GM23338 (cell line): ENCODE results near the gene HOXC5. TPM values are rescaled to one million over a fixed set of nuclear protein-coding genes. Genes with fewer than 3 reads are reported as not detected.

Experiments used
- ATAC-seq: fragments of 200-7000 bp; cut with Tn5 transposase; 3 replicates; pipeline ENCODE4 v1.9.1; 2020
- DNase-seq: peaks from one replicate; pipeline ENCODE4 v3.0.0-alpha.2; 2015; ENCODE audit warnings: low spot score
- H2AFZ ChIP-seq: fragments of 200-600 bp; sonication (generic); 2 replicates; pipeline ENCODE4 v1.8.0; 2016; ENCODE audit warnings: antibody characterized with exemption, mild to moderate bottlenecking, moderate library complexity
- H3F3A ChIP-seq: fragments of 200-600 bp; sonication (generic); replicated peaks from 2 replicates; pipeline ENCODE4 v1.8.0; 2017; ENCODE audit warnings: antibody characterized with exemption, mixed run types, low read depth
- H3K27ac ChIP-seq: fragments of 200-600 bp; sonication (generic); 2 replicates; pipeline ENCODE4 v1.6.1; 2016; ENCODE audit warnings: low read depth
- H3K27me3 ChIP-seq: fragments of 200-600 bp; sonication (generic); 2 replicates; pipeline ENCODE4 v1.8.0; 2016; ENCODE audit warnings: mild to moderate bottlenecking, mixed run types, moderate library complexity; ENCODE audit not compliant: insufficient read depth
- H3K36me3 ChIP-seq: fragments of 200-600 bp; sonication (generic); 2 replicates; pipeline ENCODE4 v1.8.0; 2016; ENCODE audit warnings: mild to moderate bottlenecking; ENCODE audit not compliant: insufficient read depth
- H3K4me1 ChIP-seq: fragments of 200-600 bp; sonication (generic); 2 replicates; pipeline ENCODE4 v1.8.0; 2016; ENCODE audit warnings: mild to moderate bottlenecking, moderate library complexity; ENCODE audit not compliant: insufficient read depth
- H3K4me2 ChIP-seq: fragments of 200-600 bp; sonication (generic); 2 replicates; pipeline ENCODE4 v1.7.1; 2017; ENCODE audit warnings: mixed run types
- H3K4me3 ChIP-seq: fragments of 200-600 bp; sonication (generic); 2 replicates; pipeline ENCODE4 v1.6.1; 2016; ENCODE audit warnings: mixed run types
- H3K79me2 ChIP-seq: fragments of 200-600 bp; sonication (generic); replicated peaks from 2 replicates; pipeline ENCODE4 v1.8.0; 2017; ENCODE audit warnings: mild to moderate bottlenecking; ENCODE audit not compliant: insufficient read depth
- H3K9me2 ChIP-seq: fragments of 200-600 bp; sonication (generic); 2 replicates; pipeline ENCODE4 v1.8.0; 2017; ENCODE audit not compliant: insufficient read depth
- H4K20me1 ChIP-seq: fragments of 200-600 bp; sonication (generic); replicated peaks from 2 replicates; pipeline ENCODE4 v1.8.0; 2017; ENCODE audit warnings: mild to moderate bottlenecking; ENCODE audit not compliant: insufficient read depth
- H3K27ac Mint-ChIP-seq: 2 replicates; pipeline ENCODE4 v1.8.0; 2020; ENCODE audit warnings: inconsistent platforms, mild to moderate bottlenecking, moderate library complexity, mixed read lengths
- H3K27me3 Mint-ChIP-seq: 3 replicates; pipeline ENCODE4 v1.8.0; 2022; ENCODE audit warnings: low read depth, mild to moderate bottlenecking, moderate library complexity, mixed read lengths, inconsistent platforms; ENCODE audit not compliant: insufficient read depth, poor library complexity
- H3K36me3 Mint-ChIP-seq: 3 replicates; pipeline ENCODE4 v1.8.0; 2021; ENCODE audit warnings: low read depth, mild to moderate bottlenecking, inconsistent platforms, moderate library complexity, mixed read lengths
- H3K4me1 Mint-ChIP-seq: 3 replicates; pipeline ENCODE4 v1.8.0; 2020; ENCODE audit warnings: mild to moderate bottlenecking, inconsistent platforms, mixed read lengths
- H3K4me3 Mint-ChIP-seq: 3 replicates; pipeline ENCODE4 v1.8.0; 2021; ENCODE audit warnings: moderate library complexity, mild to moderate bottlenecking, inconsistent platforms, mixed read lengths
- H3K9me3 Mint-ChIP-seq: 3 replicates; pipeline ENCODE4 v1.8.0; 2020; ENCODE audit warnings: moderate library complexity, mild to moderate bottlenecking, inconsistent platforms, mixed read lengths
- EZH2 ChIP-seq: fragments of 200-600 bp; sonication (generic); IDR thresholded peaks from one replicate; pipeline ENCODE4 v1.8.0; 2017; ENCODE audit warnings: antibody characterized with exemption, mild to moderate bottlenecking, low read depth; ENCODE audit not compliant: unreplicated experiment
- EZH2phosphoT487 ChIP-seq: fragments of 200-600 bp; sonication (generic); IDR thresholded peaks from one replicate; pipeline ENCODE4 v1.8.1; 2018; ENCODE audit warnings: antibody characterized with exemption; ENCODE audit not compliant: unreplicated experiment
- JUNB ChIP-seq: IDR thresholded peaks from one replicate; pipeline ENCODE4 v1.6.1; 2016; ENCODE audit warnings: antibody characterized with exemption; ENCODE audit not compliant: unreplicated experiment
- NANOG ChIP-seq: IDR thresholded peaks from 2 replicates; pipeline ENCODE4 v1.6.1; 2016; ENCODE audit warnings: antibody characterized with exemption, borderline replicate concordance
- POLR2AphosphoS5 ChIP-seq: IDR thresholded peaks from 2 replicates; pipeline ENCODE4 v1.6.1; 2016; ENCODE audit warnings: antibody characterized with exemption, low read depth
- REST ChIP-seq: IDR thresholded peaks from one replicate; pipeline ENCODE4 v1.6.1; 2018; ENCODE audit warnings: antibody characterized with exemption; ENCODE audit not compliant: unreplicated experiment
- ZNF331 ChIP-seq: fragments of 250-450 bp; sonication (Bioruptor Pico); IDR thresholded peaks from 2 replicates; pipeline ENCODE4 v1.5.0; 2020; ENCODE audit warnings: low read depth, mild to moderate bottlenecking, moderate library complexity
- ZNF462 ChIP-seq: fragments of 250-450 bp; sonication (Bioruptor Pico); IDR thresholded peaks from 2 replicates; pipeline ENCODE4 v1.5.0; 2020; ENCODE audit warnings: mild to moderate bottlenecking, moderate library complexity
- polyA plus RNA-seq: library from polyadenylated mRNA; unstranded; fragments of >200 nt; fragmentation: Nextera tagmentation; extraction: Ambion mirVana; gene quantifications from 2 replicates; pipeline ENCODE4 v1.2.1, GENCODE V29; 2016
- total RNA-seq: library from RNA; depleted of rRNA; stranded (reverse); fragments of >200 nt; shearing (Covaris generic); gene quantifications from 2 replicates; pipeline ENCODE4 v1.2.3, GENCODE V29; 2014

The HOXC5 gene
- total and polyA plus RNA-seq, 2 experiments from 2014 or later: not detected

GRCh38 chr12:54047160-54047963 lies 14.5 kb downstream of the HOXC5 start:
- Histone ChIP-seq H3K9me2 (no peaks in the 10 kb centered on the region), H3K4me2 (peak overlapping the region; percentile 62), H3K27me3 (peaks cover 100% of the 10 kb centered on the region), H3K36me3 (peaks cover 3% of the 10 kb centered on the region; the same call in 1 of the 2 replicates), H3K27ac (no peak overlapping the region), H3K4me1 (peaks cover 51% of the 10 kb centered on the region), H3F3A (peaks cover 46% of the 10 kb centered on the region), H2AFZ (peak overlapping the region; percentile 56; the same call in 1 of the 2 replicates), H4K20me1 (peaks cover 76% of the 10 kb centered on the region), H3K4me3 (peak overlapping the region; percentile 41), H3K79me2 (no peaks in the 10 kb centered on the region)
- Mint-ChIP-seq H3K27ac (no peak overlapping the region), H3K9me3 (no peaks in the 10 kb centered on the region; the same call in 2 of the 3 replicates), H3K4me3 (0 out of 3 replicates have a peak overlapping the region, but pooled peaks have one; percentile 39), H3K36me3 (no peaks in the 10 kb centered on the region), H3K27me3 (peaks cover 100% of the 10 kb centered on the region), H3K4me1 (peaks cover 24% of the 10 kb centered on the region)
- TF ChIP-seq EZH2phosphoT487: peak; percentile 90
- peak; percentile 97 for TF ChIP-seq EZH2
- no peak for TF ChIP-seq ZNF331
- no peak for TF ChIP-seq REST
- TF ChIP-seq JUNB: no peak
- TF ChIP-seq ZNF462 (CRISPR knock-in tag): no peak
- TF ChIP-seq POLR2AphosphoS5: no peak
- no peak for TF ChIP-seq NANOG
- DNase-seq (no peak), ATAC-seq (peak; percentile 58)
